ENCODE data around the gene SLC2A10.

Gene SLC2A10

DNA sequence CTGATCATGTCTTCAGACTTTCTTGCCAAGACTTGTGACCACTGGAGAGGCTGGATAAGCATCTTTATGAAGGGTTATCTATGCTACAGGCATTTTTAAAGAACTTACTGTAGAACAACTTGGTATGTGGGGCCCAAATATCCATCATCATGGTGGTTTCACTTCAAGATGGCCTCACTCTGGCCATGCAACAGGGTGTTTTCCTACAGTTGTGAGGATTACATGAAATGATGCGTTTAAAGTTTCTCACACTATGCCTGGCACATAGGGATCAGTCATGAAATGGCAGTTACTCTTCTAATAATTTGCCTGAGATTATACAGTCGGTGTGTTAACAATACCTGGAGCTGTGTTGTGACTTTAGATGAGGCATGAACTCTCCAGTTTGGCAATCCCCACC lies 13.0 kb downstream of the SLC2A10 start:
- H3K36me3 Mint-ChIP-seq (ENCODE audit: low read depth), result peaks cover 5% of the 10 kb centered on the region
- H3K9me3 Mint-ChIP-seq, result peaks cover 15% of the 10 kb centered on the region
- no peak overlapping the region for H3K27ac Mint-ChIP-seq
- DNase-seq (no peak), ATAC-seq (no peak)
- H3K27me3 Mint-ChIP-seq, result no peaks in the 10 kb centered on the region
- H3K4me3 Mint-ChIP-seq, result no peak overlapping the region
- H3K4me1 Mint-ChIP-seq, result peaks cover 2% of the 10 kb centered on the region

DNA sequence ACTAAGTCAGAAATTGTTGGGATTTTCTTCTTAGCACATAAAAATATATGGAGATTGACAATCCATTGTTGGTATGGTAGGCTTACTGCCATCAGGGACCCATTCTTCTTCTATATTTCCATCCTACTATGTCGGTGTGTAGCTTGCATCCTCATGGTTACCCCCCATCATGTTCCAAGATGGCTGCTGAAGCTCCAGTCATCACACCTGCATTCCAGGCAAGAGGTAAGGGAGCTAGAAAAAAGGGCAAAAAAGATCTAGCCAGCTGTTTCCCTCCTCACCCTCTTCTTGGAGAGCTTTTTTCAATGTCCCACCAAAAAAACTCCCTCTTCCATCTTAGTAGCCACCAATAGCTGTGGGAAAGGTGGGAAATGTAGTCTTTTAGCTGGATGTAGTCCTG lies 13.6 kb downstream of the SLC2A10 start:
- H3K9me3 Mint-ChIP-seq, result peaks cover 15% of the 10 kb centered on the region
- ATAC-seq, result no peak
- peaks cover 2% of the 10 kb centered on the region for H3K4me1 Mint-ChIP-seq
- no peak for DNase-seq
- H3K27ac Mint-ChIP-seq, result no peak overlapping the region
- peaks cover 5% of the 10 kb centered on the region for H3K36me3 Mint-ChIP-seq (ENCODE audit: low read depth)
- no peaks in the 10 kb centered on the region for H3K27me3 Mint-ChIP-seq
- H3K4me3 Mint-ChIP-seq, result no peak overlapping the region

DNA sequence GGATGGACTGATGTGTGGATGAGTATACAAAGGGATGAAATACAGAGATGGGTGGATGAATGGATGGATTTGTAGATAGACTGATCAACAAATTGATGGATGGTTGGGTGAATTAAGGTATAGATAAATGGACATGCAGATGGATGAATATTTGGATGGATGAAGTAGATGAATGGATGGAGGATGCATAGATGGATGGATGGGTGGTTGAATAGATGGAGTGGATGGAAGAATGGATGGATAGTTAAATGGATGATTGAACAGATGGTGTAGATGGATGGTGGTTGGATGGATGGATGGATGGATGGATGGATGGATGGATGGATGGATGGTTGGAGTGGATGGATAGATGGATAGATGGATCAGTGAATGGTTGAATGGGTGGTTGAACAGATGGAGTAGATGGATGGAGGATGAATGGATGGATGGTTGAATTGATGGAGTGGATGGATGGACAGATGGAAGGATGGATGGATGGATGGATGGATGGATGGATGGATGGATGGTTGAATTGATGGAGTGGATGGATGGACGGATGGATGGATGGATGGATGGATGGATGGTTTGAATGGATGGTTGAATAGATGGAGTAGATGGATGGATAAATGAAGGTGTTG lies 15.0 kb downstream of the SLC2A10 start:
- Mint-ChIP-seq H3K36me3 (ENCODE audit: low read depth) (peaks cover 5% of the 10 kb centered on the region), H3K4me1 (peaks cover 2% of the 10 kb centered on the region), H3K4me3 (no peak overlapping the region), H3K27ac (no peak overlapping the region), H3K9me3 (peaks cover 15% of the 10 kb centered on the region), H3K27me3 (no peaks in the 10 kb centered on the region)
- DNase-seq (no peak), ATAC-seq (no peak)

DNA sequence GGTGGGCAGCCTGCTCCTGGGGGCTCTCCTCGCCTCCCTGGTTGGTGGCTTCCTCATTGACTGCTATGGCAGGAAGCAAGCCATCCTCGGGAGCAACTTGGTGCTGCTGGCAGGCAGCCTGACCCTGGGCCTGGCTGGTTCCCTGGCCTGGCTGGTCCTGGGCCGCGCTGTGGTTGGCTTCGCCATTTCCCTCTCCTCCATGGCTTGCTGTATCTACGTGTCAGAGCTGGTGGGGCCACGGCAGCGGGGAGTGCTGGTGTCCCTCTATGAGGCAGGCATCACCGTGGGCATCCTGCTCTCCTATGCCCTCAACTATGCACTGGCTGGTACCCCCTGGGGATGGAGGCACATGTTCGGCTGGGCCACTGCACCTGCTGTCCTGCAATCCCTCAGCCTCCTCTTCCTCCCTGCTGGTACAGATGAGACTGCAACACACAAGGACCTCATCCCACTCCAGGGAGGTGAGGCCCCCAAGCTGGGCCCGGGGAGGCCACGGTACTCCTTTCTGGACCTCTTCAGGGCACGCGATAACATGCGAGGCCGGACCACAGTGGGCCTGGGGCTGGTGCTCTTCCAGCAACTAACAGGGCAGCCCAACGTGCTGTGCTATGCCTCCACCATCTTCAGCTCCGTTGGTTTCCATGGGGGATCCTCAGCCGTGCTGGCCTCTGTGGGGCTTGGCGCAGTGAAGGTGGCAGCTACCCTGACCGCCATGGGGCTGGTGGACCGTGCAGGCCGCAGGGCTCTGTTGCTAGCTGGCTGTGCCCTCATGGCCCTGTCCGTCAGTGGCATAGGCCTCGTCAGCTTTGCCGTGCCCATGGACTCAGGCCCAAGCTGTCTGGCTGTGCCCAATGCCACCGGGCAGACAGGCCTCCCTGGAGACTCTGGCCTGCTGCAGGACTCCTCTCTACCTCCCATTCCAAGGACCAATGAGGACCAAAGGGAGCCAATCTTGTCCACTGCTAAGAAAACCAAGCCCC lies 16.0 kb downstream of the SLC2A10 start:
- no peaks in the 10 kb centered on the region for H3K36me3 Mint-ChIP-seq (ENCODE audit: low read depth)
- ATAC-seq (no peak), DNase-seq (no peak)
- H3K4me1 Mint-ChIP-seq, result peaks cover 2% of the 10 kb centered on the region
- peaks cover 5% of the 10 kb centered on the region for H3K9me3 Mint-ChIP-seq
- no peak overlapping the region for H3K4me3 Mint-ChIP-seq
- H3K27ac Mint-ChIP-seq, result no peak overlapping the region
- no peaks in the 10 kb centered on the region for H3K27me3 Mint-ChIP-seq

DNA sequence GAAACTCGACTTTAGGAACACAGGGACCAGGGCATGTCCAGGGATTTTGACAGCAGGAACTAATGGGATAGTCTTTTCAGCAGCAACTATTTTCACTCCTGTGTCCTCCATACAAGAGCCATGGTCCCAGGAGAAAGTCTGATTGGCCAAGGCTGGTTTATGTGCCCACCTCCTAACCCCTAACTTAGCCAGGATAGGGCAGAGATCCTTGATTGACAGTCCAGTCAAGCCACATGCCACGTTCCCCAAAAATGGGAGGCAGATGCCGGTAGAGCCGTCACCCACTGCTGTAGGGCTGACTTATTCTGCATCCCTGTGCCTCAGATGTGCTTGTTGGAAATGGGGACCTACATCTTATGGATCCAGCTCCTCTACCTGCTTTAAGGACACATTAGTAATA lies 22.3 kb downstream of the SLC2A10 start:
- no peak for DNase-seq
- Mint-ChIP-seq H3K9me3 (no peaks in the 10 kb centered on the region), H3K4me3 (no peak overlapping the region), H3K4me1 (no peaks in the 10 kb centered on the region), H3K36me3 (ENCODE audit: low read depth) (no peaks in the 10 kb centered on the region), H3K27me3 (peaks cover under 1% of the 10 kb centered on the region), H3K27ac (no peak overlapping the region)
- no peak for ATAC-seq

DNA sequence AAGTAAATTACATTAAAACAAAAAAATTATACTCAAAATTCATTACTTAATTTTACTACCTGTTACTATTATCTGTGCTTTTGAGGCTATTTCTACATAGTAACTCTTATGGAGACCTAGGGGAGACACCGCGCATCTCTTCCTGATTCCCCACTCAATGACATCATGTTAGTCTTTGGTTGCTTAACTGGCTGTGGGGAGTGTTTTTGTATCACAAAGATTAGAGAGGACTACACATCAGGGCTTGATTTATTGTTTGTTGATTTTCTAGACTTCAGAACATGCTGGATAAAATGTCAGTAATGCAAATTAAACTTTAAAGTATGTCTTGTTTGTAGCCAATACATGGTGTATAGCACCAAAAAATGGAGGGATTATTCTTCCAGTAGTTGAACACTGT lies 26.0 kb downstream of the SLC2A10 start:
- Mint-ChIP-seq H3K4me3 (no peak overlapping the region), H3K4me1 (no peaks in the 10 kb centered on the region), H3K36me3 (ENCODE audit: low read depth) (no peaks in the 10 kb centered on the region), H3K9me3 (no peaks in the 10 kb centered on the region), H3K27me3 (peaks cover 15% of the 10 kb centered on the region), H3K27ac (no peak overlapping the region)
- no peak for ATAC-seq
- no peak for DNase-seq

DNA sequence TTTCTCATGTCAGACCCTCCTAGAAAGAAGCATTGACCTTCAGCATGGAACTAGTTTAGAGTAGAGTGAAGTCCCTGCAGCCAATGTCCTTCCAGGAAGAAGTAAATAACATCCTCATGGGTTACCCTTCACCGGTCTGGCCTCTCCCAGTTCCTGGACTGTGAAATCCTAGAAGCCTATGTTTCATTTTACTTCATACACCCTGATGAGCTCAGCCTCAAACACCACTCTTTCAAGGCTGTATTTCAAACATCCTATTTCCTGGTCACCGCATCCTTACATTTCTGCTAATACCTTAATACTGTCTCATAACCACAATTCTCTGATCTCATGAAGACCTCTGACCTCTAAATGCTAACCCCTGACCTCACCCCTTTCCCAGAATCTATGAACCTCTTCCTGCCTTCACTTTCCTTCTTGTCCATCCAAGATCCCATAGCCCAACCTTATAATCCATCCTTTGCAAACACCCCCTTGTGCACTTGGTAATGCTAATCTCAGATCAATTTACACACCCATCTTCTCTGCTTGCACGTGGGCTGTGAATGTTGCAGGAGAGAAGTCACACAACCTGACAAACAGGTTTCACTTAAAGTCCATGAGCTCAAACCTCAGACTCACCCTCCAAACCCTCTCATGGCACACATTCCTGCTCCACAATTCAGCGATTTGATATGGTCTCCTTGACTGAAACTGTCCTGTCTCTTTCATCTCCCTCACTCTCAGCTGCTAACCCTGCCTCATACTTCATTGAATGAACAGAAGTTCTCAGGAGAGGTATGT lies 30.2 kb downstream of the SLC2A10 start:
- H3K4me3 Mint-ChIP-seq, result no peak overlapping the region
- H3K4me1 Mint-ChIP-seq, result no peaks in the 10 kb centered on the region
- no peaks in the 10 kb centered on the region for H3K36me3 Mint-ChIP-seq (ENCODE audit: low read depth)
- H3K27ac Mint-ChIP-seq, result peak overlapping the region; percentile 32
- H3K27me3 Mint-ChIP-seq, result peaks cover 36% of the 10 kb centered on the region
- H3K9me3 Mint-ChIP-seq, result no peaks in the 10 kb centered on the region
- DNase-seq, result no peak
- ATAC-seq, result no peak

DNA sequence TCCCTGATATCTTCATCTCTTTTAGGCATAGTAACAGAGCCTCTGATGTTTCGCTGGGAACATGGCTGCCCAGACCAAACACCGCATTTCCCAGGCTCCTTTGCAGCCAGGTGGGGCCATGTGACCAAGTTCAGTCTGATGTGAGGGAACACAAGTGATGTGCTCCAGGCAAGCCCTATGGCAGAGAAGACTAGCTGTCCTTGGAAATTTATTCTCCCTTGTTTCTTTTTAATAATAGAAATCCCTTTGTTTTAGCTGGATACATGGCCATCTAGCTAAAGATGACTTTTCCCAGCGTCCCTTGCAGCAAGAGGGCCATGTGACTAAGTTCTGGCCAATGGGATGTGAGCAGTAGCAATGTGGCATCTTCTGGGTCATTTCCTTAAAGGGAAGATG lies 30.8 kb downstream of the SLC2A10 start:
- H3K9me3 Mint-ChIP-seq, result no peaks in the 10 kb centered on the region
- H3K36me3 Mint-ChIP-seq (ENCODE audit: low read depth), result no peaks in the 10 kb centered on the region
- ATAC-seq, result no peak
- no peak overlapping the region for H3K4me3 Mint-ChIP-seq
- no peaks in the 10 kb centered on the region for H3K4me1 Mint-ChIP-seq
- peaks cover 36% of the 10 kb centered on the region for H3K27me3 Mint-ChIP-seq
- DNase-seq, result no peak
- H3K27ac Mint-ChIP-seq, result no peak overlapping the region

DNA sequence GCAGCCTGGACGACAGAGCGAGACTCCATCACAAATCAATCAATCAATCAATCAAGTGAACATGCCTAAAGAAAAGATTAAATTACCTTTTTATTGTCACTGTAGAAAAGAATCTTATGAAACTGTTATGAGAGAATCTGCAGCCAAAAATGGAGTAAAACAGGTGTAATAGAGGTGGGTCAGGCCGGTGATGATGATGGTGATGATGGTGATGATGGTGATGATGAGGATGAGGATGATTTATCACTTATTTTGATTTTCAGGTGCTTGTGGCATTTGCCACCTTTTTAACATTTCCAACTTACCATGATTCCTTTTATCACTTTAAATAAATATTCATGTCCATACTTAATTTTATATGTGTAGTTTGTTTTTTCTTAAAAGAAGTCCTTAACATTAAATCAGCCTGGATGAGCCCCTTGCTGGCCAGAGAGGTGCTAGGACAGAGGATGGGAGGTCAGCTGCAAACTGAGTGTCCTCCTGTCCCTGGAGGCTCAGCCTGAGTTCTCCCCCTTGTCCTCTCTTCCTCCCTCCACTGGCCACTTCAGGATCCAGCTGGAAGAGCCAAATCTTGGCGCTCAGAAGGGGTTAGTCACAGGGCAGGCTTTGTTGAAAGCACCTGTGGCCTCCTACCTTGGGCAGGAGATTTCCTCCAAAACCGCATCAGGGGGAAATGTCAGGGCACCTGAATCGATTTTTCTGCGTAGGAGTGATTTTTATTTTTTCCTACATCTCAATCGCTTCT lies 32.6 kb downstream of the SLC2A10 start:
- no peak overlapping the region for H3K27ac Mint-ChIP-seq
- DNase-seq, result no peak
- no peak for ATAC-seq
- no peaks in the 10 kb centered on the region for H3K9me3 Mint-ChIP-seq
- peaks cover 43% of the 10 kb centered on the region for H3K27me3 Mint-ChIP-seq
- H3K4me1 Mint-ChIP-seq, result no peaks in the 10 kb centered on the region
- no peak overlapping the region for H3K4me3 Mint-ChIP-seq
- no peaks in the 10 kb centered on the region for H3K36me3 Mint-ChIP-seq (ENCODE audit: low read depth)

DNA sequence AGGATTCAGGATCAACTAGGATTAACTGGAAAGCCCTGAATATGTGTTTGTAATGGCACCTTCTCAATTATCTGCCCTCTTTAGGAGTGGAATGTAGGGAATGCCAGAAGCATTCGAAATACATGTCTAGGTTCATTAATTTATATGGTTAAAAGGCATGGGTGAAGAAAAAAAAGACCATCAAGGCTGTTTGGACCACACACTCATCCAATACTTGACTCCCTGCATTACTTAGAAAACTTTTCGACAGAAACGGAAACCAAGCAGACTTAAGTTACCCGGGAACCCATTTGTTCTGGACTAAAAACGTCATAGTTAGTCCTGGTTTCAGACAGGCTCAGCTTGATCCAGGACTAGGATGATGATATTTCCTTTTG lies 33.2 kb downstream of the SLC2A10 start:
- H3K36me3 Mint-ChIP-seq (ENCODE audit: low read depth), result no peaks in the 10 kb centered on the region
- ATAC-seq (no peak), DNase-seq (no peak)
- no peaks in the 10 kb centered on the region for H3K9me3 Mint-ChIP-seq
- H3K4me1 Mint-ChIP-seq, result no peaks in the 10 kb centered on the region
- H3K4me3 Mint-ChIP-seq, result no peak overlapping the region
- no peak overlapping the region for H3K27ac Mint-ChIP-seq
- H3K27me3 Mint-ChIP-seq, result peaks cover 48% of the 10 kb centered on the region

DNA sequence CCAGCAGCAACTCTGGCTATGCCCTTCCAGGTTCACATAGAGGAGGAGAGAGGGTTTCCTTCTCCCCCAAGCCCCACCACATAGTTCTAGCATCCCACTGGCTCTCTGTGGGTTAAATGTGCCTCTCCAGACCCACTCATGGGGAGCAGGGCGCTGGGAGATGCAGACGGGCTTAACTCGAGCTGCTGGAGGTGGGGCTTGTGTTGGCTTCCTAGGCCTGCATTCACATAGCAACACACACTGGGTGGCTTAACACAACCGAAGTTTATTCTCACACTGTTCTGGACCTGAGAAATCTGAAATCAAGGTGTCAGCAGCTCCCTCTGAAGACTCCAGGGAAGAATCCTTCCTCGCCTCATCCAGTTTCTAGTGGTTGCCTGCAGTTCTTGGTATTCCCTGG lies 33.6 kb downstream of the SLC2A10 start:
- Mint-ChIP-seq H3K27ac (no peak overlapping the region), H3K27me3 (peaks cover 52% of the 10 kb centered on the region), H3K4me3 (no peak overlapping the region), H3K9me3 (no peaks in the 10 kb centered on the region), H3K36me3 (ENCODE audit: low read depth) (no peaks in the 10 kb centered on the region), H3K4me1 (no peaks in the 10 kb centered on the region)
- DNase-seq, result no peak
- ATAC-seq, result no peak

DNA sequence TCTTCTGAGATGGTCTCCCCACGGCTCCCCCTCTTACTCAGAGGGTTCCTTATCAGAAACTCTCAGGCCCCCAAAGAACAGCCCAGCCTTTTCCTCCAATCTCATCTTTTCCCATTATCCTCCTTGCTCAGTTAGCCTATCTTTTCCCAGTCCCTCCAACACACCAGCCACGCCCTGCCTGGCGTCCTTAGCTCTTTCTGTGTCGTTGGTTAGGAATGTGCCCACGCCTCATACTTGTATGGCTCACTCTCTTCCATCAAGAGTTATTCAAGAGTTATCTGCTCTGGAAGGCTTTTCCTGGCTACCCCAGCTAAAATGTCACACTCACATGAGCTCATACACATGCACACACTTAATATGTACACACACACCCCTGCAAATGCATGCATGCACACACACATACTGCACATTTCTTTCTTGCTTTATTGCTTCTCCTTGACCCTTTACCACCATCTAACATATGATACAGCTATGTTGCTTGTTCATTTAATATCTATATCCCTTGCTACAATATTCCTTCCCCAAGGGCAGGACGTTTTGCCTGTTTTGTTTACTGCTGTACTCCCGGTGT lies 37.6 kb downstream of the SLC2A10 start:
- ATAC-seq, result no peak
- Mint-ChIP-seq H3K4me1 (no peaks in the 10 kb centered on the region), H3K4me3 (no peak overlapping the region), H3K27ac (no peak overlapping the region), H3K27me3 (peaks cover 50% of the 10 kb centered on the region), H3K9me3 (no peaks in the 10 kb centered on the region), H3K36me3 (ENCODE audit: low read depth) (no peaks in the 10 kb centered on the region)
- DNase-seq, result no peak

DNA sequence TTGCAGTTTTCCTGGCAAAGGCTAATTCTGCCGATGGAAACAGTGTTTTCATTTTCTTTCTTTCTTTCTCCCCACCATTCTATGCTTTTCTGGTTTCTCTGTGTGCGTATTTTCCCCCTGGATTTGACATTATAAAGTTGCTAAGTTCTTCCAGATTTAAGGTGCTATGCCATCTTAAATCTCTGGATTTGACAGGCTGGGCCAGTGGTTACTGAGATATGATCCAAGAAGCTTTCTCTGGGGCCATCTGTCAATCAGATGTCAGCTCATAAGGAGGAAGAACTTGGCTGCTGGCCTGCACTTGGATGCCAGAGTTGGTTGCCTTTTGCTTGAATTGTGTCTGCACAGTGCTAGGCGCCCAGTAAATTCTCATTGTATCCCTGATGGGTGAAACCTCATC lies 39.7 kb downstream of the SLC2A10 start:
- H3K36me3 Mint-ChIP-seq (ENCODE audit: low read depth), result no peaks in the 10 kb centered on the region
- ATAC-seq, result no peak
- H3K9me3 Mint-ChIP-seq, result no peaks in the 10 kb centered on the region
- DNase-seq, result no peak
- no peaks in the 10 kb centered on the region for H3K4me1 Mint-ChIP-seq
- no peak overlapping the region for H3K4me3 Mint-ChIP-seq
- no peak overlapping the region for H3K27ac Mint-ChIP-seq
- peaks cover 34% of the 10 kb centered on the region for H3K27me3 Mint-ChIP-seq

DNA sequence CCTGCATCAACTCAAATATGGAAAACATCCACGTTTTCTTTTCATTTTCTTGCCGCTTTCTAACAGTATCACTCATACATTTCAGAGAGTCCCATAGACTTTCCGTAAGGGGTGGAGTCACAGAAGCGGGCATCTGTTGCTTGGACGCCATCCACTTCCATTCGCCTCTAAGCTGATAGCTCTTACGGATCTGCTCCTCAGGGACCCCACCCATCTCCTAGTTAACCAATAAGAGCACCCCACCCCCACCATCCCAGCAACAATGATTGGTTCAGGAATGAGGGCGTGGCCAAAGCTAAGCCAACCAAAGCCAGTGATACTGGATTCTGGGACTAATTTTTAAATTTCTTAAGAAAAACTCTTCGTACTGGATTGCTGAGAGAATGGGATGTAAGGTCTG lies 42.4 kb downstream of the SLC2A10 start:
- Mint-ChIP-seq H3K4me1 (no peaks in the 10 kb centered on the region), H3K9me3 (no peaks in the 10 kb centered on the region), H3K27me3 (peaks cover 25% of the 10 kb centered on the region), H3K27ac (no peak overlapping the region), H3K36me3 (ENCODE audit: low read depth) (no peaks in the 10 kb centered on the region), H3K4me3 (no peak overlapping the region)
- ATAC-seq (no peak), DNase-seq (no peak)
